Right renal cortex interstitium (tissue), 3 donors: Measurements from ENCODE around the gene ARGLU1. TPM values are rescaled to one million over a fixed set of nuclear protein-coding genes. Genes with fewer than 3 reads are reported as not detected.

ENCODE experiments used
- DNase-seq, 3 donors: peaks; one replicate each; pipeline ENCODE4 v3.0.0-alpha.2; 2013; ENCODE audit warnings: low read depth in 3 of 3, low spot score in 2 of 3
- polyA plus RNA-seq, 3 donors: library from polyadenylated mRNA; unstranded; fragments of 120-200 nt; gene quantifications; one replicate each; pipeline ENCODE4 v1.2.1, GENCODE V29; 2013; ENCODE audit not compliant: insufficient read length in 3 of 3

ARGLU1 gene
- polyA plus RNA-seq, 3 donors, result 309 to 398 (median 384) TPM

DNA sequence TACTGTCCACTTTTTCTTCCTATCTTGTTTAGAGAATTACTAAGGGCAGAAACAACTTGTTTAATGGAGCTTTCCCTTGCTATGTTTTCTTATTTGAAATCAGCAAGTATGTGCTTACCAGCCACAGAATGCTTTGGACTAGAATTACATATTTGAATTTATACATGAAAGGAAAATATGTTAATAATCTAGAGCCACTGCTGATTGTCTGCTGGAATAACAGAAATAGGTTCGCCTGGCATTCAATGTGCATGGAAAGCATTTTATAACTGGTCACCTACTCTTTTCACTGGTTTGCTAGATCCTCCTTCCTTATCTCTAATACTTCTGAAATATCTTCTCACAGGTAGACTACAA is 40.5 kb downstream of the ARGLU1 start:
- DNase-seq, result no peak

DNA sequence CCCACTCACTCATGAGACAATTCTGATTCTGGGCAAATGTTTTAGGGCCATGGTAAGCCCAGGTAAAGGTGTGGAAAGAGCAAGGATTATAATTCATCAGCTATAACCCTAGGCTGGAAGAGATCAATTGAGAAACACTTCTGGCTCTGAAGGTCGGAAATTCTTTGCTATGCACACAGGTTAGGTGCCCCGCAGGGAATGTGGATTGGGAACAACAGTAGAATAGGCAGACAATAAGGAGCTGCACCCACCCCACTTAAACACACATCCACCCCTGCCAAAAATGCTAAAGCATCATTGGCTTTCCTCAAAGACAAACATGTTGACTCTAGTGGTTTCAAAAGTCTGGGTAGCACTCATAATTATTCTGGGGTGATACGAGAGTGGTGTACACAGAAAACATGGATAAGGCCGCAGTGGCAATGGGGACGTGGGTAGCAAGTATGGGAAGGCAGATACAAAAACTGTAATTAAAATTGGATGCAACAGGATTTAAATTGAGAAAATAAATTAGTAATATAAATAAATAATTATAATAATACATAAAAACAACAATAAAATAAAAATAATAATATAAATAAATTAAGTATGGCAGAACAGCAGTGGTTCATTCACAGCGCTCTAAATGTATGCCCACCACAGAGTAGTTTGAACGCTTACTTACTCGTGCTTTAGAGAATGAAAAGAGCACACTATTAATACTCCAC is 41.0 kb downstream of the ARGLU1 start:
- no peak for DNase-seq

DNA sequence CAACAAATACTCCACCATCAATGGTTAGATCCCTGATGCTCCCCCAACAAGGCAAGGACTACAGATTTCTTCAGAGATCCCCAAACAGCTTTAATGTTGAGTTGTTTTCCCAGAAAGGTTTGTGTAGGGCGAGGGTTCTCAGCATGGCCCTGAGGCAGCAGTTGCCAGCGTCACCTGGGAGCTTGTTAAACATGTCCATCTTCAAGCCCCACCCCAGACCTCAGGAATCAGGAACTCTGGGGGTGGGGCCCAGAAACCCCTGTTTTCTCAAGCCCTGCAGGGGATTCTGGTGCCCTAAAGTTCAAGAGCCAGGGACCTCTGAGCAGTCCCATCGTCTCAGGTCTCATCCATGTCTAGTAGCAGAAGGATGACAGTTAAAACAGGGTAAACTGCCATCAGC is 42.1 kb downstream of the ARGLU1 start:
- DNase-seq, result no peak

DNA sequence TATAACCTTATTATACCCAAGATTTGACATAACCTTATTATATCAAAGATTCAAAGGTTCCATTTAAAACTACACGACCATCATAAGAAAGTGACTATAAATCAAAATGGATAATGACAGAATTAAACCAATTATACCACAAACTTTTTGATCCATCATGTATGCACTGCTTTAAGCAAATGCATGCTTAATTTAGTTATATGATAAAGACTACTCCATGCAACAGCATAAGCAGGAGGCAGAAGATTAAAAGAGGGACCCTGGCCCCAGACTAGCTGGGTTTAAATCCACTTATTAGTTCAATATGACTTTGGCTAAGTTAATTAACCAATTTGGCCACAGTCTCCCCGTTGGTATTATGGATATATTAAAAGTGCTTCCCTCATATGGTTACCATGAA is 43.8 kb downstream of the ARGLU1 start:
- no peak for DNase-seq

DNA sequence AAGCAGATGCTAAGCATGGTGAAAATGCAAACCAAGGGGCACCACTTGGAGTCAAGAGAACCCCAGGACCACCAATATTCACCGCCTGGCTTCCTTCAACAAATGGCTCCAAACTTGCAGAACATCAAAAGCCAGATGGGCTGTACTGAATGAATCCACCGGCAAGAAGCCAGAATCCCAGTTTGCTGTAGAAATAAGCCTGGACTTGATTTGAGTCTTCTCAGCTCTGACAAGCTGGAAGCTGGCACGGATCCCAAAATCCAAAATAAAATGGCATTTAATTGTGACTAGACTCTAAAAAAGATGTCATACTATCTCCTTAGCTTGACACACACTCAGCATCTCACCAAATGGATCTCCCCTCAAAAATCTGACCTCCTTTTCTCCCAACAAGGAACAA is 44.4 kb downstream of the ARGLU1 start:
- no peak for DNase-seq

DNA sequence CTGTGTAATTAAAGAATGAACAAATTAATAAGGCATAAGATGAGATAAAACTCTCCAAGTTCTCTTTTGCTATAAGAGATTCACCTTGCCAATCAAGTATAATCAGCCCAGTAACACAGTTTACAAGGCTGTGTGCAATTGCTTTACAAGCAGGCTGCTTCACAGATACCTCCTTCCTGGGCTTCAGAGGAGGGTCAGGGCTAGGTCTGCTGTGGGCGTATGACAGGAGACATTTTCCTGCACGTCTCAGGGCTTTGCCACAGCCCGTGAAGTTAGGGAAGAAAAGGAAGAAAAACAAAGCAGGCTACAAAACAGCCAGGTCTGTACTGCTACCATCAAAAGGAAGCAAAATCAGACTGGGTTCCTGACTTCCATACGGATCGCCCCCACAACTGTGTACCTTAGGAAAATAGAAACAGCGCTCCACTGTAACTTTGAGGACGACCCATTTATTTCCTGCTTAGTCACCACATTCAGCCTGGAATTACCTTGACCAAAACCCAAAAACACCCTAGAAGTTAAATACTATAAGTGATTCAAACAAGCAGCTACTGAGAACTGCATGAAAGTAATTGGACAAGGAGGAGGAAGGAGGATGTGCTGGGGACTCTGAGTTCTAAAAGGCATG is 44.9 kb downstream of the ARGLU1 start:
- DNase-seq, result no peak

DNA sequence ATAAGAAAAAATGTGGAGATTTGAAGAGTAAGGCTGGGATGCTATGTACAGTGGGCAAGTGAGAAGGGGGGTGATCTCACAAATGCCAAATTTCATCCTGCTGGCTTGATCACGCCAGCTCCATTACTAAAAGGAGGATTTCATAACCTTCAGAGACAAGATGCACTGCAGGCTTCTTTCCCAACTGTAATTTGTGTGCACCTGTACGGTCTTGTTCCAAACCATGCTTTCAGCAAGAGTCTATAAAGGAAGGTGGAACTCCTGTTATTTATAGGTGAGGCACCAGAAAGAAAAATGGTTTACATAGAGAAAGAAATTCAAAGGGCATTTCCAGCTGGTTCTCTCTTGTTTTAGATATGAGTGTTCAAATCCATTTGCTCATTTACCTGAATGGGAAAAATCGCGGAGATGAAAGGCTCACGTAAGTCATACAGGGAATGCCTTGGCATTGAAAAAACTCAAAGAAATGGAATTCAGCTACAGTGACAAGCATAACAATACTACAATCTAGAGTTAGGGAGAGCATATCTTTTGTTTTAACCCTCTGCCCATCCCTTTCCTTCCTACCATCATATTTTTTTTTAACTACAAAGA is 45.7 kb downstream of the ARGLU1 start:
- no peak for DNase-seq

DNA sequence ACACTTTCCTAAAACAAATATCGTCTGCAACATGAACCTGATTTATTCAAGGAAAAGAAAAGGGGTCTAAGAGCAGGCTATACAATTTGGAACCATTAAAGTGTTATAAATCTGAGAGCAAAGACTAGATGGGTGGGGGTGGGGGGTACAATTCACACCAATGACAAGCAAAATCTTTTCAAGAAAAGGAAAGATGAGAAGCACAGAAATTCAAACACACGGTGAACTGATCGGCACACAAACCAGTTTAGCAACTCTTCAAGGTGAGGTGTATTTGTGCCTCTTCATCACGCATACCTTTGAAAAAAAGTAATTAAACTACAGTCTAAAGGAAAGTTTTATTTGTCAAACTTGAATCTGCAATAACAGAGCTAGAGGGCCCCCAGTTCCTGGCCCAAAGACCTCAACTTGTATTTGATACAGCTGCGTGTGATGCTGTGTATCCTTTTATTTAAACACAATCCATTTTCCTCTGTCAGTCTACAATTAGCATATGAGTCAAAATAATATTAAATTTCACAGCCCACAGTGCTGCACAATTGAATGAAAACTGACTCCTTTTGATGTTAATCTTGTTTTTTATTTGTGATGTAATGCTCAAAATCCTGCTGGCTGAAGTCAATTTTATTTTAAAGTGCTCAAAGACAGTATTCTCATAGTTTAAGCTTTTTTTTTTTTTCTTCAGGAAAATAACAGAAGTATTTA is 46.7 kb downstream of the ARGLU1 start:
- no peak for DNase-seq

DNA sequence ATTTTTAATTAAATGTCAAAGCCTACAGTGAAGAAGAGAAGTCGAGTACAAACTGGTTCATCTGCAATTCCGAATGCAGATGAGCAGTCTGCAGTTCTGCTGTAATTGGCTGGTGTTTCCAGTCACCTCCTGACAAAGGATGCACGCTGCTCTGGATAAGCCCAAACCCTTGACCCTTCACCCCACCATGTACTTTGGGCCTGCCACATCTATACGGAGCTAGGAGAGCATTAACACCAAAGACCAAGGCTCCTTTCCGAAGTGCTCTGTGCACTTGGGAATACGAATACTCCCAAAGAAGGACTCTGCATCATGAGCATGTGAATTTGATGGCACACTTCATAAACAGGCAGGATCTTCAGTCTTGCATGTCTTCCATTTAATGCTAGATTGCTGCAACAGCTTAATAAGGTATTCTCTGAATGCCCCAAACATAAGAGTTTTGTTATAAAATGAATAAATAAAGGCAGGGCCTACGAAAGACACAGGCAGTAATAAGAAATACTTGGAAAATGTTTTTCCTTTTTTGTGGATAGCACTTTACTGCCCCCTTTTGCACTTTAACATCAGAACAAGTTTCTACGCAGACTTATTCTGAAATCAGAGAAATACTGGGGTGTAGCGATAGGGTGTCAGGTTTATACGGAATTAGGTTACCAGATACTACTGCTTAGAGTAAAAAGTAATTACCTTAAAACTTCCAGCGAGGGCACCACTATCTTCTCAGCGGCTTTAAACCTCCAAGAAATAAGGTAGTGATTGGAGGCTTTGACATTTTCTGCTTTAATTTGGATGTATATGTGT is 47.5 kb downstream of the ARGLU1 start:
- DNase-seq, result peak in 1 of 3 donors; percentile 43

DNA sequence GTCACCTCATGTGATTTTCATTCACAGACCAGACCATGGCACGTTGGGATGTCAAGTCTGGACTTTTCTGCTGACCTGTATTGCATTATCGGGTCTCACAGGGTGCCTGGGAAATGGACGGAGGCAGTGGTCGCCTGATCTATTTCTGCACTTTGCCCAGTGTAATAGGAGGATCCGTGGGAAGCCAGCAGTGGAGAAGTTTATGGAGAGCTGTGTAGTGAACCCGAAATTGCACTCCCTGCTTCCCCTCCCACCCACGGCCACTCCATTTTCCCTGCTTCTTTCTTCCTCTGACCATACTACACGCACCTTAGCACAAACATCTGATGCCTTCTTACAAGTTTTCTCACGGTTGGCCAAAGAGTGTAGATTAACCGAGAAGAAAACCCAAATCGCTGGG is 49.4 kb downstream of the ARGLU1 start:
- no peak for DNase-seq

DNA sequence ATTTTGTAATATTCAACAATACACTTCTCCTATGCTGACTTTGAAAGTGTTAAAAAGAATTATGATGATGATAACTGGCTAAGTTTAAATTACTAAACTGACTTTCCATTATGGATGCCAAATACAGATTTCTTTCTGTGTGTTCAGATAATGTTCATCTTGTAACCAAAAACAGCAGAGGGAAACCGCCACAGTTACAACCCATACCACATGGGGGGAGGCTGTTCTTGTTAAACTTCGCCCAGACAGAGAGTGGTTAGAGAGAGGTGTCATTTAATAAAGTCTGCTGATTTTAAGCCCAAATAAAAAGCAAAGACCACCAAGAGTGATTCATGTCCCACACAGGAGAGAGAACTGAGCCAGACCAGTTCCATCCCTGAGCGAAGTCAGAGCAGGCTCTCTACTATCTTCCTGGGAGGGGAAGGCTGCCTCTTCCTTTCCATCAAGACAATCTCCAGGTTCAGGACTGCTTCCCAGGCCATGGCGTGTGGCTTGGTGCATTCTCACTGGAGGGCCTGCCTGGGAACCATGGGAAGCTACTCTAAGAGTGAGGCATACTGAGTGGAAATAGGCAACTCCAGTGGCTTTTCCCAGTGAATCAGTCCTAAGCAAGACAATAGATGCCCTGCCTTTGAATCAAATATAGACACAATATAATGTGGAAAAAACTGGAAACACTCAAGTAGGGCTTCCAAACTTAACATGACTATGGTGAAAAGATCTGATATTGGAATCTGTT is 50.7 kb downstream of the ARGLU1 start:
- no peak for DNase-seq

DNA sequence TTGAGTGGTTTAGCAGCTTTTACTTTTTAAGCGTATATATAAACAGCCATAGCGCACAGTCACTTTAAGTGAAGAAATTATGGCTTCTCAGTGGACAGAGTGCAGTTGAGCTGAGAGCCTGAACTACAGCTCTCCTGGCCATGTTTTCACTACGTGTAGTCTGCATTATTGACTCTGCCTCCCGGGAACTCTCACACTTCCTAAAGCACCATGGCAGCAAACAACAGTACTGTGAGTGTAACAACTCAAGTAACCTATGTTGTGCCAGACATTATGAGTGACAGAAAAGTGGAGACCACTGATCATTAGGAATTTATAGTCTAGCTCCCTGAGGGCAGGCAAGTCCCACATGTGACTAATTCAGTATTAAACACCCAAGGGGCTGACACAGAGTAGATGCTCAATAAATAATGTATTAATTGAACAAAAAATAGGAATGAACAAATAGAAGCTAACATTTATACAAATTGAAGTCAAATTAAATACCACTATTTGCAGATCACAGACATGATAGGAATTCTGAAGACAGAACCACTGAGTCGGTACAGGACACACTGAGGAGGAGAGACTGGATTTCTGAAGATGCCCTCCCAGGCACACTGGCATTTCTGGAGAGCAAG is 52.2 kb downstream of the ARGLU1 start:
- no peak for DNase-seq

DNA sequence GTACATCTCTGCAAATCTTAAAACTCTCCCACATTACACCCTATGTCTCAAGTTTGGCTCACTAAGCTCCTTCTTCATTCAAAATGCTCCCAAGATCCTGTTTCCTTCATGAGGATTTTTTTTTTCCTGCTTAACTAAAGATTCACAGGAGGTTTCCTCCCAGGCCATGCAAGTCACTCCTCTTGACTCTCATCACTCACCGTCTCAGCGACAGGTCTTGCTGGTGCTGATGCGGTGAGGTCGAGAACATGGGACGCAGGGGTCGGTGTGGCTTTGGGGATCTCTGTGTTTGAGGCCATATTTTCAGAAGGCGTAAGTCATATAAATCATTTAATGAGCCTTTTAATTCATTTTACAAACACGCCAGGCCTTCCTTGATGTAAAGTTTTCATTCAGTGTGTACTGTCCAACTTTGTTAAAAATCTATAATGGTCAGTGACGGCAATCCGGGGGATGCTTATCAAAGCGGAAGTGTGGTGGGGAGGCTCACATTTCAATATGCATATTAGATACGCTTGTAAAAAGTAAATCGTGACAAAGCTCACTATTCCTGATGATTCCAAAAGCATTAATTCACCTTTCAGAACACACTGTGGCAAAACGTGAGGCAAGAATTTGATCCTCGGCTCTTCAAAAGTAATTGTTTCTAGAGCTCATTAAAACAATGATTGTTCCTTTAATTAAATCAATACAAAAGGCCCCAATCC is 52.9 kb downstream of the ARGLU1 start:
- no peak for DNase-seq

DNA sequence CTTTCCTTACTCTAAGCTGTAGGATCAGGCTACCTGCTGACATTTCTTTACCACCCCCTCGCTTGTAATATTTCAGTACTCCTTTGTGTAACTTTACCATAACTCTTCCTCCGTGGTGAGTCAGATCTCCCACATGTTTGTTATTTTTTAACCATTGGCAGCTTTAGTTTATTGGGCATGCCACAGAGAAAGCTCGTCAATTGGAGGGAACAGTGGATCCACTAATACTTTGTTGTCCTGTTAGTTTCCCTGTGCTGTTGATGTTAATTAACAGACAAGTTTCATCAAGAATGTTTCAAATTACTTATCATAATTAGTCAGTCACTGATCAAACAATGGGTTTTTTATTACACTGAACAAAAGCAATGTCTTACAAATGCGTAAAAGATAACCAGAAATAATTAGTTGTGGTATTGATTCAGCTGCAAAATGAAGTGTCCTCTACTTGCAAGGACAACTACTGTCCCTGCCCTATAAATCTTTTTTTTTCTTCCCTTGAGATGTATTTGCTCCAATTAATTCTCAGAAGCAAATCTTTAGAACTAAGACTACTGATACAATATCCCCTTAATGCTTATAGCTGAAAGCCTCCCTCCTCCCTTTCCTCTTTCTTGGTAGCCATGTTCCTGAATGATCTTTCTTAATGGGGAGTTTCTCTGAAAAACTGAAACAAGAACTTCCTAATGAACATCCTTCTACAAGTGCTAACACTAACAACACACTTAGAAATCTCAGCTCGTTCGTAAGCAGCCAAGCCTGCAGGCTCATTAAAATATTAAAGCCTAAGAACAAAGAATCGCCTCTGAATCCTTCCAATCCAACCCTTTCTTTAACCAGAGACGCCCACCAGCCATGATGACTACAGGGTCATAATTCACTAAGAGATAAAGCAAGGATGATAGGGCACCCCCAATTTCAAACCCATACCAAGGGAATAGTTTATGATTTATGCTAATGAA is 54.6 kb downstream of the ARGLU1 start:
- no peak for DNase-seq

DNA sequence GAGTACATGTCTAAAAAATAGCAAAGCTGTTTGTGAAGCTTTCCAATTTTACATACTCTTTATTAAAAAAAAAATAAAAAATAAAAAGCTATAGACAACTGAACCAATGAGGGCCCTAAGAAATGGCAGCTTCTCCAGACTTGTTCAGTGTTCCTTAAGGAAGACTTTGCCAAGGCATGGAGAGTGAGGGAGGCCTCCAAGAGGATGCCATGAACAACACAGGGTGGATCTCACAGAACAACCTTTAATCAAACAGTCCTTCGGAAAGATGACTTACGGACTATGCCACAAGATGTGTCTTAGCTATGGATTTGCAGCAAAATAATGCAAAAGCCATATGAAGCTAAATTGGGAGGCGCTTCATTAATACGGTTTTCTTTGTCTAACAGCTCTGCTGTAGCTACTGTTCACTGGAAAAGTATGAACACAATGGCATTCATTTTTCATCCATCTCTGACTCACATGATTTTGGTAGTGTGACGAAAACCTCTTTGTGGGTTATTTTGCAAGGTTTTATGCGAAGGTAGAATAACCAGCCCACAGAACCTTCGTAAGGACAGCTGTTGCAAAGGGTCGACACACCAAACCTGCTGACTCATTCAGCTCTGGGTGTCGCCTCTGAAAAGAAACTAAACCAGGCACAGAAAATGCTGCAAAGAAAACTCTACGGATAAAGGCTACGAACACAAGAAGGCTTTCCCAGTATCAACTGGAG is 60.2 kb downstream of the ARGLU1 start:
- DNase-seq, result no peak

DNA sequence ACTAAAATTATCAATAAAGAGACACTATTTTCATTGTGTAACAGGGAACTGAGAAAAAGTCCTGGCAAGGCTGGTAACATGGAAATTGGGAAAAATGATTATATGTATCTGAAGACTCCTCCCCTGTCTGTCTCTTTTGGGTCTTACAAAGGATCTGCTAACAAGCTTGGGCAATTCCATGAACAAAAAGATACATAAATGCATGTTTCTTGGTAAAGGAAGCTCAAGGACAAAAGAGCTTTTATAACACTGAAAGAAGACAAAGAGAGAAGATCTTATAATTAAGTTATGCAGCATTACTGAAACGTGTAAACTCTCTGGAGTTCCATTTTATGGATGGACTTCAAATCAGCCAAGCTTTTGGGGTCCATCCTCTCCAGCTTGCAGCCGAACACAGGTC is 61.7 kb downstream of the ARGLU1 start:
- no peak for DNase-seq

DNA sequence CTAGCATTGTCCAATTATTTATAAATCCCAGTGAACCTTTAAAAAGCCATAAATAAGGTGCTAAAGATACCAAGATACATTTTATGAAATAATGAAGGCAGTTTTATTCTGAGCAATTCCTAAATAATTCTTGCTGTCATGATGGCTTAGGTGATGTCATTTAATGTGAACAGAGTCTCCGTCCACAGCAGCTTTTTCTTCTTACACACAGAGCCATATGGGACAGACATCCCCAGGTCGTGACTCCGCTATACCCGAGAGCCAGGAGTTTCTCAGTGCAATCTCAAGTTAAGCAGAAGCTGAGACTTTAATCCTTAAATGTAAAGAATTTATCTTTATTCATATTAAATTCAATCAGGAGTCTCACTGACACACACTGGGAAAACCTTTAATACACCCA is 62.2 kb downstream of the ARGLU1 start:
- DNase-seq, result no peak
